HG03139 (cell line): ENCODE measurements around the gene CTSZ.

ENCODE experiments used
- ATAC-seq: cut with Tn5 transposase; IDR thresholded peaks from one replicate; pipeline ENCODE4 v1.9.1; 2021; ENCODE audit not compliant: unreplicated experiment

CTSZ gene

DNA sequence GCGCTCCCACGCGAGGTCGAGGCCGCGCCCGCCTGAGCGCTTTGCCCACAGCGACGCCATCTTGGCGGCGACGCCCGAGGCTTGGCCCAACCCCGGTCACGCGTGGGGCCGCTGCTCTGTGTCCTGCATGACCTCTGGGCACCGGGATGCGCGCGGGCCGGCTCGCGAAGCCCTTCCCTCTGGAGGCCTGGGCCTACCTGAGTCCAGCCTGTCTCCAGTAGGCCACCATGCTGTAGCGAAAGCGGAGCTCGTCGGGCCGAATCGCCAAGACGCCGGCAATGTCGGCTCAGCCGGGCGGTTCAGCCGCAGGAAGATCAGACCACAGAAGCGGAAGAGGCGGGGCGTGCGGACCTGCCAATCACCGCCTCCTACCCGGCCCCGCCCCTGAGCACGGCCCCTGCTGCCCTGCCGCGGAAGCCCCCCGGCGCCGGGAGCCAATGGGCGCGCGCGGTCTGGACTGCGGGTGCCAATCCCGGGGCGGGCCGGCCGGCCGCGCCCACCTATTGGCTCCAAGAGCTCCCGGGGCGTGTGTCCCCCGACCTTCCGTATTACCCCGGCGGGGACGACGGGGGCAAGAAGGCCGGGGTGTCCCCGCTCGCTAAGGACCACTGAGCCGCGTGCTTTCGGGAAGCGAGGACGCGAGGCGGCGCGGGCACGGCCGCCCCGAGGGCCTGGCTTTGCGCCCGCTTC lies 25.1 kb upstream of the CTSZ start, which contains the start of gene ATP5F1E:
ATP5F1E (minus strand) TSS at position 313 of the 690 bp plus-strand sequence; CDS start at position 229, 84 bp downstream.
- ATAC-seq, result peak; percentile 95

DNA sequence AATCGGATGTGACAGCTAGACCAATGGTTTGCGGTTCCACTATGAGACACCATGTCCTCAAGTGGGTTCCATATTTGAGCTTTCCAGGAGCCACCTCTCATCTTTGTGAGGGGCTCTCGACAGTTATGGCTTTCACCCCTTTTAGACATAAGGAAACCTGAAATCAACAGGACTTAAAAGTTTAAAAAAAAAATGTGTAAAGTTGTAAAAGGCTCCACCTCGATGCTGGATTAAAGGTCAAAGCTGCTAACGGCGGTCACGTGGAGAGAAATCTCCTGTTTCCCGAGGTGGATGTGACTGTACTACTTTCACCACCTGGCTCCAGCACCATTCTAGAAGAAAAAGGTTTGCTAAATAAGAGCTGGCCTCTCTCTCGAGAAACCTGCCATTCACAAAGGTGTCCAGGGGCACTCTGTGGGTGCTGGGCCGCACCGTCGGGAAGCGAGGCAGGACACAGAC lies 24.5 kb upstream of the CTSZ start:
- ATAC-seq, result no peak

DNA sequence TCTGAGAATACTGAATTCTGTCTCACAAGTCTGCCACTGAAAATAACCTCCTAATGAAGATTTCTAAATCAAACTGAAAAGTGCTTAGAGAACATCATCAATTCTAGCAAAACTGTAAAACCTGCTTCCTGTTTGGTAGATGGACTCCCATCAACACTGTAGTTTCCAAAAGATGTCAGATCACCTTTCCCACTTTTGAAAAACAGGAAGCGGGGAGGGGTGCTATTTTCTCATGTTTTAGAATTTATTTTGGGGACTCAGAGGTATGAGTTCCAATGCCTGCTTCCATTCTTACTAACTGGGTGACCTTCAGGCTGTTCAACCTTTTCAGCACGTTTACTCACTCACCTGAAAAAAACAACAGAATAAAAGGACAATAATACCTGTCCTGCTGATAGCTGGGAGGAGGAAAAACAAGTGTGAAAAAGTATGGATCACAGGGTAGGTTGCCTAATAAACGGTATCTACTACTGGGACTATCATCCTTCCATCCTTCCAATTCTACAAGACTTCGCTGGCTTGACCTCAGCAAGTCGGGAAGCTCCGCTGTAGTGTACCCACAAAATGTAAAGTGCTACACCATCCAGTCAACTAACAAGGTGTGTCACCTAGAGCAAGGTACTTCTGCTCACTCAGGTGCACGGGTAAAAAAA lies 24.0 kb upstream of the CTSZ start:
- ATAC-seq, result no peak

DNA sequence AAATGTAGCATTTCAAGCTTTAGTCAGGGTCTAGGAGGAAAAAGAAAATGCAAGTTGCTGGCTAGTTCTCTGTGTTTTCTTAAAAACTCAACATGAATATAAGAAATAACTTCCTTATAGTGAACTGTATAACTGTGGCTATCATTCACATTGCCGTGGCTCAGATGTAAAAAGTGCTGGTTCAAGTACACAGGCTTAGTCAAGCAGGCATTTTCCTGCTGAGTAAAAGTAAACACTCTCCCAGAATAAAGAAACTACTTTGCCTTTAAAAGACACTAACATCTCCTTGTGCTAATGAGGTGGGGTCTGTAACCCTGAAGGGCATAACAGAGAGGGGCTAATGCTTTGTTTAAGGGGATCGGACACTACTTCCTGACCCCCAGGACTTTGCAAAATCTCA lies 21.8 kb upstream of the CTSZ start:
- ATAC-seq, result no peak

DNA sequence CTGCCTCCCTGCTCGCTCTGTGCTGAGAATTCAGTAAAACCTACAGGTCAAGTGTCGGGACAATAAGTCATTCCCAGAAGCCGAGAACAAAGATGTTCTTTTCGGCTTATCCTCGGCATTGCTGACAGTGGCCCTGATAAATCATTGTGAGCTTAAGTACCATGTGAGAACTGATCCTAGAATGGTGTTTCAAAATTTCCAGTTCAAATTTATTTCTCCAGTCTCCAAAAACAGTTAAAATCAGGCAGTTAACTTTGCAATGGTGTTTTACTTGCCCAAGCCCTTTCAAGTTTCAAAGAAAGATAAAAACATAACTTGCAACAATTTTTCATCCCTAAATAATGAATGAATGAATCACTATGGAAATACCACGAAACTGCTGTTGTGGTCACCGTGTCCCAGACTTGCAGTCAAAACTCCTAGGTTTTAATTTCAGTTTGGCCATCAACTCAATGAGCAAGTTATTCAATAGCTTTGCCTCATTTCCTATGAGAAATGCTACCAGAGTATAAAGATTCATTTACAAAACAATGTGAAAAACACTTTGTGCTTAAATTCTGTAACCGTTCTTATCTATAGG lies 20.8 kb upstream of the CTSZ start:
- no peak for ATAC-seq

DNA sequence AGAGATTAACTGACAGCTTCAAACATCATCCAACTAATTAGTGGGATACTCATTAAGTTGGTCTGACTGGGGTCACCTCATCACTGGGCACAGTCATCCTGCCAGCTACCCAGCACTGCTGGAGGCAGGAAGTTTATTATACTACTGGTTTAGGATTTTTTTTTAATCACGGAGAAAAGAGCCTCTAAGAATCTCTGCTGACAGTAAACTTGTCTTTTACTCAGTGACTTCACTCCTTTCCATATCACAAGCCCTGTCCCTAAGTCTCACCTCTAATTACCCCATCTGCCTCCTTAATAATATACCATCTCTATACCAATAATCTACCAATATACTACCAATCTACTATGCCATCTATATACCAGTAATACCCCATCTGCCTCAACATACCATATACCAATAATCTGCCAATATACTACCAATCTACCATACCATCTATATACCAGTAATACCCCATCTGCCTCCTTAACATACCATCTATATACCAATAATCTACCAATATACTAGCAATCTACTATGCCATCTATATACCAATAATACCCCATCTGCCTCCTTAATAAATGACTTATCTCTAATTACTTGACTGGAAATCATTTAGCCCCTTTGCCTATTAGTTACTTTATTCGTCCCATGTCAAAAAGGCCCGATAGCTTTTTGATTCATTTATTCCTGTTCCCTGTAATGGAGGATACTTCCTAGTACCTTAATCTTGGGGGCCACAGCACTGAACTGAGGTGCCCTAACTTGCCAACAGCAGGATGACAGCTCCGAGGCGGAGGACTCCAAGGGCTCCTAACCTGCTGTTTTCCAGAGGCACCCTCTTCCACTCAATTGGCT lies 20.1 kb upstream of the CTSZ start:
- ATAC-seq, result no peak

DNA sequence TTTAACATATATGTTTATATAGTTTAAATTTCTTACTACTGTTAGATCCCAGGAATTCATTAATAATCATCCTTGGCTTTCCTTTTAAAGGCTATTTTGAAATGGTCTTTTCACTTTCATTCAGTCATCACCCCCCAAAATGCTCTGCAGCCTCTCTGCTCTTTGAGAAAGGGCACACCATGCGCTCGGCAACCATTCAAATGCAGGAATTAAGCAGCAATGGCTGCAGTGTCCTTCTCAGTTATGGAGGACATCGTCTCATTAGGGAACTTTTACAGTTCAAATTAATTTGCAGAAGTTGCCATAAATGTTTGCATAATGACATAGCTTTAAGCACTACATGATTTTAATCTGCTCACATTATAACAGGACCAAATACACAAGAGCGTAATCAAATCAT lies 18.5 kb upstream of the CTSZ start:
- ATAC-seq, result no peak

DNA sequence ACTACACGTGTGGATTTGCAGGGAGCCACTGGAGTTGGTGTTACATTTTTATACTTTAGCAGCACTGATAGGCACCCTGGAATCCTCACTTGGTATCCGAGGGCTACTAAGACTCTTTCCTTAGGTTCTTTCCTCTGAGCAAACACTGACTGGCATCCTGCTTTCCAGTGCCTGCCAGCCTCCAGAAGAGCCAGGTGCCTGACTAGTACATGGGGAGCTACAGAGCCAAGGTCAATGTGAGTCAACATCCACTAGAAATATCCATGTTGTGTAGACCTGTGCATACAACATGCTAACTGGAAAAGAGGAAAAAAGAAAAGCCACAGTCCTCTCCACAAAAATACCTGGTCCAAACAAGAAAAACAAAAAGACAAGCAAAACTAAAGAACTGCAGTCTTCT lies 18.0 kb upstream of the CTSZ start:
- ATAC-seq, result no peak

DNA sequence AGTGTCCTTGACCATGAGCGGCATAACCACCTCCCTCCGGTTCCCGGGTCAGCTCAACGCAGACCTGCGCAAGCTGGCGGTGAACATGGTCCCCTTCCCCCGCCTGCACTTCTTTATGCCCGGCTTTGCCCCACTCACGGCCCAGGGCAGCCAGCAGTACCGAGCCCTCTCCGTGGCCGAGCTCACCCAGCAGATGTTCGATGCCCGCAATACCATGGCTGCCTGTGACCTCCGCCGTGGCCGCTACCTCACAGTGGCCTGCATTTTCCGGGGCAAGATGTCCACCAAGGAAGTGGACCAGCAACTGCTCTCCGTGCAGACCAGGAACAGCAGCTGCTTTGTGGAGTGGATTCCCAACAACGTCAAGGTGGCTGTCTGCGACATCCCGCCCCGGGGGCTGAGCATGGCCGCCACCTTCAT lies 17.1 kb upstream of the CTSZ start:
- no peak for ATAC-seq

DNA sequence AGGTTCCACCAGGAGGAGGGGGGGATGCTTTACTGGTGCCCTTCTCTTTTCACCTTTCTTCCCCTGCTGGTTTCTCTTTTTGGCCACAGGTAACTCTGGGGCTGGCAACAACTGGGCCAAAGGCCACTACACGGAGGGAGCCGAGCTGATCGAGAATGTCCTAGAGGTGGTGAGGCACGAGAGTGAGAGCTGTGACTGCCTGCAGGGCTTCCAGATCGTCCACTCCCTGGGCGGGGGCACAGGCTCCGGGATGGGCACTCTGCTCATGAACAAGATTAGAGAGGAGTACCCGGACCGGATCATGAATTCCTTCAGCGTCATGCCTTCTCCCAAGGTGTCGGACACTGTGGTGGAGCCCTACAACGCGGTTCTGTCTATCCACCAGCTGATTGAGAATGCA lies 16.6 kb upstream of the CTSZ start:
- ATAC-seq, result no peak

DNA sequence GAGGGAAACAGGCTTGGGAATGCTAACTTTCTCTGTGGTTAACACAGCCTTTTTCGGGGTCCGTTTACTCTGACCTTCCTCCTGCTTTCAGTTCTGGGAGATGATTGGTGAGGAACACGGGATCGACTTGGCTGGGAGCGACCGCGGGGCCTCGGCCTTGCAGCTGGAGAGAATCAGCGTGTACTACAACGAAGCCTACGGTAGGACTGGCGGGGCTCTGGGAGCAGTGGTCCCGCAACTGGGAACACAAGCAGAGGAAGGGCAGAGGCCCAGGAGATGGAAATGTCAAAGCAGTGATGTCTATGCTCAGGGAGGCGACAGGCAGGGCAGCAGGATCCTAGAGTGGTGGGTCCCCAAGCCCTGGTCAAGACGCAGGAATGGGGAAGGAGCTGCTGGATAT lies 15.7 kb upstream of the CTSZ start:
- ATAC-seq, result no peak

DNA sequence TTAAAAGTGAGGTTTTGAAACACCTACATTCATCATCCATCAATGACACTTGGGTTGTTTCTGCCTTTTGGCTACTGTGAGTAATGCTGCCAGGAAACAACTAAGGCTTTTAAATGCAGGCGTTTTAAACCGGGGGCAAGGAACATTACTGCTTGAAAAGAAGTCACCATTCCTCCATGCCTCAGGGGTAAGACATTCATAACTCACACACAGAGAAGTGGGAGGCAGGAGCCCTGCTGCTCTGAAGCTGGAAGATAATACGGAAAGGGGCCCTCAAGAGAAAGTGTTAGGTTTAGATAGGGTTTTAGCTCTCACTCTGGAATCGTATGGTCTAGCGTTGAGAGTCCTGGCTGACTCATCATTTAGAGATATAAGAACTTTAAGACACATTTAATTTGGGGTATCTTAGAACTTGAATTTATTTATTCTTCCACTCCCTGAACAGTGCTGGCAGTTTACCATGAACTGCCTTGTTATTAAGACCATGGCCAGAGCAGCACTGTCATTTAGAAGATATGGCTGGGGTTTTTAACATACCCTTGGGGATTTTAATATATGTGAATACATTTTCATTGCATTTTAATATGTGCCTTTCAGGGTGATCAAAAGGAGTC lies 14.0 kb upstream of the CTSZ start:
- no peak for ATAC-seq

DNA sequence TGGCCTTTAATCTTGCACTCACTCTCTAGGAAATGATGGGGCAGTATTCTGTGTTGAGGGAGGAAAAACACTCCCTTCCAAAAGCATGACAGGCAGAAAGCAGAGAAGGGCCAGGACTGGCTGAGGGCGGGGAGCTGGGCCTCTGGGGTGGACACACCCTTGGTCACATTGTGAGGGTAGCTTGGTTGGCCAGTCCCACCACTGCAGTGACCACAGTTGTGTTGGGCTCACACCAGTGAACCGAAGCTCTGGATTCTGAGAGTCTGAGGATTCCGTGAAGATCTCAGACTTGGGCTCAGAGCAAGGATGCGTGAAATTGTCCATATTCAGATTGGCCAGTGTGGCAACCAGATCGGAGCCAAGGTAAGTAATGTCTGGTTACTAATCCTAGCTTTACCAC lies 12.2 kb upstream of the CTSZ start, which contains the start of gene TUBB1:
TUBB1 (plus strand) TSS at position 213 of the 400 bp plus-strand sequence; CDS start at position 307, 94 bp downstream.
- ATAC-seq, result no peak

DNA sequence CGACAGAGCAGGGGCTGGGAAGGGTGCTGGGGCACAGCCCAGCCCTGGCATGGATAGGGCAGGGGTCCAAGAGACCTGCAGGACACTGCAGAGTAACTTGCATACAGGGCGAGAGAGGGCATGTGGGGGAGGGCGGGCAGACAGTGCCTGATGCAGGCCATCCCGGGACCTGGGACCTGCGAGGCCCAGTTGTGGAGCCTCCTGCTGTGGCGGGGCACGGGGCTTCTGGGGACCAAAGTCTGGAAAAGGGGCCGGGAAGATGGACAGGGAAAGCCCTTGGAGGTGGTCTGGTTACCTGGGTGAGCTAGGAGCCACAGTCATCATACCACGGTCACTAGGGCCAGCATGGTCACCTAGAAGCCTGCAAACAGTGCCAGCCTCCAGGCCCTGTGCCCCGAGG lies 11.8 kb upstream of the CTSZ start:
- ATAC-seq, result no peak

DNA sequence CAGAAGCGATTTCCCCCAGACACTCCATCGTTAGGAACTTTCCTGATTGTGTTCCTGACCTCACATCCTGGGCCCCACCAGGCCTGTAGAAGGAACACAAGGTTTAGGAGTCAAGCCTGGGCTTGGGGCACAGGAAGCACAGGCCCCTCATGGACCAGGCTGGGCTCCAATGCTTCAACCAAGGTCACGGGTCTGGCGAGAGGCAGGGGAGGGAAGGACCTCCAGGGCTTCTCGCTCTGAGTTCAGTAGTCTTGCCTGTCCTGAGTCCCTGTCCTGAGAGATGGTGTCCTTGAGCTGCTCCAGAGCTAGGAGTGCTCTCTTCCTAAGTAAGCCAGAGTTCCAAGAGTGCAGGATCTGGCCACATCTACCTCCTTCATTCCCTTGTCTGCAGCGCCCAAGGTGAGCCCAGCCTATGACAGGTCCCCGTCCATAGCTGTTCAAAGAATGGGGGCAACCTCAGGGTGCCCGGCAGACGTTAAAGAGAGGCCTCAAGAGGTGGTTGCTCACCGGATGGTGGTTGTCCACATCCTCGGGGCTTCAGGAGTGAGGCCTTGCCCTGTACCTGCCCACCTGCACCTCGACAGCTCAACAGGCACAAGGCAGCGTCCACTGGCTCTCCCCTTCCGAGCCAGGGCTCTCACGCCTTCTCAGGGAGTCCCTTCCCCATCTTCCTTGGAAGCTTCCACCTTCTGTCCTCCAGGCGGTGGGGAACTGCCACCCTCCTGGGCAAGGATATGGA lies 10.6 kb upstream of the CTSZ start:
- ATAC-seq, result no peak

DNA sequence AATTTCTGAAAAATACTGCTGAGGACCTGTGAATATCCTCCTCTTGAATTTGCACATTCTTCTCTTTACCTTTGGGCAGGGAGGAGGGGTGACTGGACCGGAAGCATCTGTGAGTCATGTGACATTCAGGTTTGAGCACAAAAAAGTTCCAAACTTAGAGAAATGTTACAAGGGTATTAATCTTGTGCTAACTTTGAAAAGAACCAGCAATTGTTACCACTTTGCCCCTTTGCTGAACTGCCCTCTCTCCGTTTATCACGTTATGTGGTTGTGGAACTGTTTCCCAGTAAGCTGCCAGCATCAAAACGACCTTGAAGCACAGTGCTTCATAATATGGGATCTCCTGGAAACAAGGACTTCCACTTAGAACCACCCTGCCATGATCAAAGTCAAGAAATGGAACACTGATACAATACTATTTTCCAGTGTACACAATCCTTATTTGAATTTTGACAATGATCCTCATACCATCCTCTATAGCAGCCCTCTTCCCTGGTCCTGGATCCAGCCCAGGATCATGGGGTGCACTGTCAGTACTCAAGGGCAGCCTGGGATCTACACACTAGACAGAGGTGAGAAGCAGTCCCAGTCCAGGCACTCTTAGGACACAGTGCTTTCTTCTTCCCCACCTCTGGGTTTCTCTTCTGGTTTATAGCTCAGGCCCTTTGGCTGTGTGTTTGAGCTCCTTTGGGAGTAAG lies 9.9 kb upstream of the CTSZ start:
- ATAC-seq, result no peak

DNA sequence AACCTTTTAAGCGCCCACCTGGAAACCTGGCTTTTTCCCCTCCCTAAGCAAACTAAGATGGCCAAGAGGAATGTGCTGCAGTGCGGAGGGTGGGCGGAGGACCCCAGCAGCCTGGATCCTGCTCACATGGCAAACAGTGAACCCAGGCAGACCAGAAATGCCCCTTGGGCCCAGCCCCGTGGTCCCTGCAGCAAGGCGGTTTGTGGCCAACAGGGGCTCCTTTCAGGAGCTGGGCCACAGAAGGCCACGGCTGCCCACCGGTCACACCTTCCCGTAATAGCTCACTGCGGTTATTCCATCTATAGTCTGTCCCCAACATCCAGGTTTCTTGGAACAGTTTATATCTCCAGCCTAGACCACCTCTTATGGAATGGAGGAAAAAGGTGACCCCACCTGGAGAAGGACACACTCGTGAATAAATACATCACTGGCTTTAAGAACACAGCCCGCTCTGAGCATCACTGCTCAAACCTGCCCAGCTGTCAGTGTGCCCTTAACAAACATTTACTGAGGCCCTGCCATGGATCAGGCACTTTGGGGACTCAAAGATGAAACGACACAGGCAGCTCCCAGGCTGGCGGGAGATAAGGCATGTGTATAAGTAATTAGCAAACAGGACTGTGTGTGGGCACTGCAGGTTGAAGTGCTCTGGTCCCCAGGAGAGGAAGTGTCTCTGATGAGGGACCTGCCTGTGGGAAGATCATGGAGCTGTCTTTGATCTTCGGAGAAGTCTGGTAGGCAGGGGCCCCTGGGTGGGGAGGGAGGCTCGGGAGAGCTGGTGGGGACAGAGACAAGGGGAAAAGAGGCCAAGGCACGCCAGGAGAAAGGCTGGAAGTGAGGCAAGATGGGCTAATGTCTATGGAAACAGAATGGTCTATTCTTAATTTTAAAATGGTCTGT lies 9.0 kb upstream of the CTSZ start:
- ATAC-seq, result no peak

DNA sequence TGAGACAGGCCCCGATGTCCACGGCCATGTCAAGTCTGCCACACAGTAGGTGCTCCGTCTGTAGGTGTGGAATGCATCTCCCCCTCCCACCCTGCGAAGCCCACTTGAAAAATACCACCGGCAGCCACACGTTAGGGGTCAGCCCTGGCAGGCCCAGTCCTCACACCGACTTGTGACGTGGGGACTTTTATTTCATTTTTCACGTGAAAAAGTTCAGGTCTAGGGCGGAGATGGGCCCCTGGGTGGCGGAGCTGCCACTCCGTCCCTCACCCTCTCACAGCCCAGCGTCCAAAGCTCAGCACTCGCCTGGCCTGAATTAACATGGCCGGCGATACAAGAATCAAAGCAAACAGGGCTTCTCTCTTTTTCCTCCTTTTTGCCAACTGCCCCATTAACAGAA lies 8.4 kb upstream of the CTSZ start:
- ATAC-seq, result no peak
